HEK293T (cell line): ENCODE results near the gene PDZD7.

Experiments used
- CTCF ChIA-PET: fragments of 350-600 bp; formaldehyde crosslinking; extraction: SDS; loops from one replicate; lab custom pipeline; 2021; ENCODE audit warnings: antibody characterized with exemption, inconsistent platforms; lab: Yijun Ruan, JAX
- POLR2A ChIA-PET: fragments of 350-600 bp; formaldehyde crosslinking; extraction: SDS; loops from one replicate; lab custom pipeline; 2020; ENCODE audit warnings: antibody characterized with exemption, inconsistent platforms; lab: Yijun Ruan, JAX
- DNase-seq: peaks from one replicate; pipeline ENCODE4 v3.0.0; 2012; ENCODE audit warnings: mixed read lengths; ENCODE audit errors: extremely low spot score
- ARNT ChIP-seq: fragments of 450-650 bp; IDR thresholded peaks from 2 replicates; pipeline ENCODE4 v1.6.1; 2017; ENCODE audit warnings: mild to moderate bottlenecking
- BHLHE40 ChIP-seq: fragments of 450-650 bp; IDR thresholded peaks from 2 replicates; pipeline ENCODE4 v1.6.1; 2016; ENCODE audit warnings: mild to moderate bottlenecking, moderate library complexity, borderline replicate concordance
- CTBP1 ChIP-seq: fragments of 450-650 bp; IDR thresholded peaks from 2 replicates; pipeline ENCODE4 v1.6.1; 2016; ENCODE audit warnings: borderline replicate concordance
- ELF4 ChIP-seq: fragments of 450-650 bp; IDR thresholded peaks from 2 replicates; pipeline ENCODE4 v1.6.1; 2017; ENCODE audit warnings: antibody characterized with exemption
- FOXA1 ChIP-seq: fragments of 450-650 bp; IDR thresholded peaks from 2 replicates; pipeline ENCODE4 v1.6.1; 2016; ENCODE audit warnings: mild to moderate bottlenecking
- FOXK2 ChIP-seq: fragments of 450-650 bp; IDR thresholded peaks from 2 replicates; pipeline ENCODE4 v1.6.1; 2016; ENCODE audit warnings: mild to moderate bottlenecking
- FOXM1 ChIP-seq: fragments of 450-650 bp; IDR thresholded peaks from 2 replicates; pipeline ENCODE4 v1.6.1; 2017; ENCODE audit warnings: mild to moderate bottlenecking, borderline replicate concordance
- HDGF ChIP-seq: fragments of 450-650 bp; IDR thresholded peaks from 2 replicates; pipeline ENCODE4 v1.6.1; 2017; ENCODE audit warnings: antibody characterized with exemption, borderline replicate concordance
- L3MBTL2 ChIP-seq: fragments of 450-650 bp; conservative IDR thresholded peaks from 2 replicates; pipeline ENCODE4 v1.6.1; 2016; ENCODE audit warnings: mild to moderate bottlenecking
- LEF1 ChIP-seq: fragments of 450-650 bp; IDR thresholded peaks from 2 replicates; pipeline ENCODE4 v1.6.1; 2017; ENCODE audit warnings: mild to moderate bottlenecking, borderline replicate concordance
- NFRKB ChIP-seq: fragments of 450-650 bp; IDR thresholded peaks from 2 replicates; pipeline ENCODE4 v1.6.1; 2016; ENCODE audit warnings: mild to moderate bottlenecking, moderate library complexity
- SP1 ChIP-seq: fragments of 450-650 bp; IDR thresholded peaks from 2 replicates; pipeline ENCODE4 v1.6.1; 2017
- SUZ12 ChIP-seq: fragments of 450-650 bp; IDR thresholded peaks from 2 replicates; pipeline ENCODE4 v1.6.1; 2016; ENCODE audit warnings: mild to moderate bottlenecking
- TARDBP ChIP-seq: fragments of 450-650 bp; IDR thresholded peaks from 2 replicates; pipeline ENCODE4 v1.6.1; 2016
- ZNF384 ChIP-seq: fragments of 450-650 bp; IDR thresholded peaks from 2 replicates; pipeline ENCODE4 v1.6.1; 2016
- TF ChIP-seq, protein P1 (sequence below): fragments of 450-650 bp; IDR thresholded peaks from 2 replicates; pipeline ENCODE4 v1.6.1; 2016

PDZD7 gene

DNA sequence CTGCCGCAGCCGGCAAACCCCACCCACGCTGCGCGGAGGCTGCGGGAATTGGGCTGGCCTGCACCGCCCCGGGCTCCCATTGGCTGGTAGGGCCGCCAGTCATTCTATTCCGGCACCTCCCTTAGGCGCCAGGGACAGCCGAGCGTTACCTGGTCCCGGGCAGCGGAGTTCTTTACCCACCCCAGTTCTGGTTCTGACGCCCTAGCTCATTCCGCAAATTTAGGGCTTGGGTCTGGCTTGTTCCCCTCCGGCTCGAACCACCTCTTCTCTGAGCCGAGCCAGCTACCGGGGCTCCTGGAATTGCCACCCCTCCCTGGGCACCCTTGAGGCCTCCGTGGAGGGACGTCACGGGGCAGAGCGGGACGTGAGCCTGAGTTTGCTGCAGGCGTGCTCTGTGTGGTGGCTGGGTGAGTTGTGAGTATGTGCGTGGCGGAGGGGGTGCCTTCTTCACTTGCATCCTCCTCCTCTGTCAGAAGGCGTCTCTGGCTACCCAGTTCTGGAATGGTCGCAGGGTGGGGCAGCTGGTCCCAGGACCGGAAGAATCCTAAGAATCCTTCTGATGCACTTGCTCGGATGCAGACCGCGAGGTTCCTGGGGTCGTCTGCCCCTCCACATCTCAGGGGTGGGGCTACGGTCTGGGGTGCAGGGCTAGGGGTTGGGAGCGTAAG is at the start of gene PDZD7, which contains the start of gene SFXN3:
TSS of gene PDZD7 (minus strand) at position 2 of the 668 bp plus-strand sequence. CDS start 910 bp downstream, outside the sequence.
TSS of gene SFXN3 (plus strand) at position 107 of the 668 bp plus-strand sequence. CDS start 3,461 bp downstream, outside the sequence.
- peak; percentile 100 for DNase-seq
- no peak for TF ChIP-seq FOXA1
- TF ChIP-seq, protein P1, sequence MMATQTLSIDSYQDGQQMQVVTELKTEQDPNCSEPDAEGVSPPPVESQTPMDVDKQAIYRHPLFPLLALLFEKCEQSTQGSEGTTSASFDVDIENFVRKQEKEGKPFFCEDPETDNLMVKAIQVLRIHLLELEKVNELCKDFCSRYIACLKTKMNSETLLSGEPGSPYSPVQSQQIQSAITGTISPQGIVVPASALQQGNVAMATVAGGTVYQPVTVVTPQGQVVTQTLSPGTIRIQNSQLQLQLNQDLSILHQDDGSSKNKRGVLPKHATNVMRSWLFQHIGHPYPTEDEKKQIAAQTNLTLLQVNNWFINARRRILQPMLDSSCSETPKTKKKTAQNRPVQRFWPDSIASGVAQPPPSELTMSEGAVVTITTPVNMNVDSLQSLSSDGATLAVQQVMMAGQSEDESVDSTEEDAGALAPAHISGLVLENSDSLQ, result peak; percentile 100
- ChIA-PET CTCF (interaction anchor here (0.7 to 6.8 kb wide), 8 partner anchors 10 to 64 kb away, joined by 3 to 35 read pairs (median 4); no protein-coding TSS in a partner anchor), POLR2A (interaction anchor here (0.8 to 3.9 kb wide), 7 partner anchors 8 to 111 kb away, joined by 3 to 30 read pairs (median 9); partner anchors contain the start of gene KAZALD1)

- TF ChIP-seq FOXM1, result no peak
- no peak for TF ChIP-seq ARNT
- TF ChIP-seq FOXA1, result no peak
- no peak for TF ChIP-seq ELF4
- TF ChIP-seq LEF1, result no peak
- TF ChIP-seq HDGF, result no peak
- TF ChIP-seq, protein P1, result no peak
- no peak for TF ChIP-seq ZNF384
- TF ChIP-seq L3MBTL2, result no peak
- TF ChIP-seq TARDBP, result no peak
- TF ChIP-seq FOXK2, result no peak
- no peak for TF ChIP-seq SP1
- TF ChIP-seq NFRKB, result no peak
- no peak for TF ChIP-seq BHLHE40
- CTCF ChIA-PET, result interaction anchor here (0.6 to 1.4 kb wide), 4 partner anchors 13 to 61 kb away, joined by 3 to 5 read pairs (median 4); no protein-coding TSS in a partner anchor
- POLR2A ChIA-PET, result no interaction called here
- no peak for DNase-seq
Observed at GRCh38 chr10:101079874-101080273, 48.9 kb upstream of the PDZD7 start.

DNA sequence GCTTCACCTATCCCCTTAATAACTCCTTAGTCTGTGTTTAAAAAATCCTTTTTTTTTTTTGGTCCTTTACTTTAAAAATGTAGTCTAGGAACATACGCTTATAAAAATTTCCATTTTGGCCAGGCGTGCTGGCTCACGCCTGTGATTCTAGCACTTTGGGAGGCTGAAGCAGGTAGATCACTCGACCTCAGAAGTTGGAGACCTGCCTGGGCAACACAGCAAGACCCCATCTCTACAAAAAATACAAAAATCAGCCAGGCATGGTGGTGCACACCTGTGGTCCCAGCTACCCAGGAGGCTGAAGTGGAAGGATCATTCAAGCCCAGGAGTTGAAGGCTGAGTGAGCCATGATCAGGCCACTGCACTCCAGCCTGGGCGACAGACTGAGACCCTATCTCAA is 45.7 kb upstream of the PDZD7 start:
- TF ChIP-seq SP1 (no peak), BHLHE40 (no peak), FOXK2 (no peak), TARDBP (no peak), ZNF384 (no peak), CTBP1 (no peak), NFRKB (no peak), ARNT (no peak)
- TF ChIP-seq, protein P1, result no peak
- no peak for DNase-seq
- POLR2A ChIA-PET, result interaction anchor here (0.7 to 1.3 kb wide), 3 partner anchors 16 to 75 kb away, joined by 3 to 5 read pairs (median 3); no protein-coding TSS in a partner anchor
- CTCF ChIA-PET, result interaction anchor here (0.9 to 1.3 kb wide), 4 partner anchors 10 to 27 kb away, joined by 5 to 9 read pairs (median 6); no protein-coding TSS in a partner anchor

- TF ChIP-seq SUZ12 (no peak), FOXK2 (no peak), HDGF (no peak), SP1 (no peak)
- CTCF ChIA-PET, result interaction anchor here (0.9 to 1.3 kb wide), 4 partner anchors 9 to 26 kb away, joined by 5 to 9 read pairs (median 6); no protein-coding TSS in a partner anchor
- POLR2A ChIA-PET, result interaction anchor here (0.9 to 1.3 kb wide), 2 partner anchors 15 to 24 kb away, joined by 3 to 5 read pairs; no protein-coding TSS in a partner anchor
- no peak for DNase-seq
Observed at GRCh38 chr10:101075775-101076174, 44.8 kb upstream of the PDZD7 start.

DNA sequence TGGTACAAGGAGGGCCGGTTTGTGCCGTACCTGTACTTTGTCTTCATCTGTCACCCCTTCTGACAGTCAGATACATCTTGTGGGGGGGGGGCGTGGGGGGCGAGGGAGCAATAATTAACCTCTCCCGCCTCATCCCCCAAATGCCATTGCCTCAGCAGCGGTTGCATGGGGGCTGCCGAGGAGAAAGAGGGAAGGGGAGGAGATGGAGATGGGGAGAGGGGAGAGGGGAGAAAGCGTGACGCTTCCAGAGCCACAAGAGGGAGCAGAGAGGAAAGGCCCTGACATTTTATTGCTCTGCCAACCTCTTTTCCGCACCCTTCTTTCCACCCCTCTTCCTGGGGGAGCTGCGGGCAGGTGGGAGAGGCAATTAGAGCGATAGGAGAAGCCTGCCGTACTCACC is 42.7 kb upstream of the PDZD7 start:
- no peak for TF ChIP-seq ZNF384
- TF ChIP-seq FOXA1, result no peak
- POLR2A ChIA-PET, result interaction anchor here (1.1 to 1.9 kb wide), 2 partner anchors 13 to 15 kb away, joined by 3 to 5 read pairs; no protein-coding TSS in a partner anchor
- CTCF ChIA-PET, result interaction anchor here (0.7 to 1.6 kb wide), 5 partner anchors 13 to 69 kb away, joined by 3 to 5 read pairs (median 4); no protein-coding TSS in a partner anchor
- DNase-seq, result no peak

GRCh38 chr10:101072923-101073322 is 42.0 kb upstream of the PDZD7 start:
- TF ChIP-seq NFRKB (no peak), LEF1 (no peak), ARNT (no peak)
- POLR2A ChIA-PET, result no interaction called here
- CTCF ChIA-PET, result interaction anchor here (1.6 kb wide), 1 partner anchor 32 kb away, joined by 4 read pairs; no protein-coding TSS in a partner anchor
- no peak for DNase-seq
